Neutrophil (primary cell): ENCODE data around the gene FOXC2.

Experiments used
- H3K27ac ChIP-seq: fragments of 200-600 bp; sonication (generic); 2 replicates; pipeline ENCODE4 v1.5.1; 2016; ENCODE audit warnings: mild to moderate bottlenecking, moderate library complexity
- H3K27me3 ChIP-seq: fragments of 200-600 bp; sonication (generic); 2 replicates; pipeline ENCODE4 v1.6.0; 2016; ENCODE audit warnings: mild to moderate bottlenecking
- H3K36me3 ChIP-seq: fragments of 200-600 bp; sonication (generic); 2 replicates; pipeline ENCODE4 v1.5.1; 2017
- H3K4me1 ChIP-seq, 2 experiments: fragments of 200-600 bp in 1 of 2; sonication (generic) in 1 of 2; 1 replicate in 1 of 2; 2 replicates in 1 of 2; pipeline versions ENCODE4 v1.5.1 to v1.6.1; 2013 to 2016; ENCODE audit warnings: low read depth in 1 of 2, low read length in 1 of 2, mild to moderate bottlenecking in 1 of 2, moderate library complexity in 1 of 2; ENCODE audit not compliant: control insufficient read depth in 1 of 2, insufficient read depth in 1 of 2
- H3K4me3 ChIP-seq, 2 experiments: fragments of 200-600 bp in 1 of 2; sonication (generic) in 1 of 2; 1 replicate in 1 of 2; 2 replicates in 1 of 2; pipeline ENCODE4 v1.5.1; 2013 to 2016; ENCODE audit warnings: low read depth in 1 of 2, low read length in 1 of 2, mild to moderate bottlenecking in 1 of 2, moderate library complexity in 1 of 2
- H3K9me3 ChIP-seq: fragments of 200-600 bp; sonication (generic); 2 replicates; pipeline ENCODE4 v1.5.1; 2016
- TF ChIP-seq, protein P1 (sequence below): fragments of 200-600 bp; sonication (generic); IDR thresholded peaks from 2 replicates; pipeline ENCODE4 v1.5.1; 2016; ENCODE audit warnings: antibody characterized with exemption

The FOXC2 gene

DNA sequence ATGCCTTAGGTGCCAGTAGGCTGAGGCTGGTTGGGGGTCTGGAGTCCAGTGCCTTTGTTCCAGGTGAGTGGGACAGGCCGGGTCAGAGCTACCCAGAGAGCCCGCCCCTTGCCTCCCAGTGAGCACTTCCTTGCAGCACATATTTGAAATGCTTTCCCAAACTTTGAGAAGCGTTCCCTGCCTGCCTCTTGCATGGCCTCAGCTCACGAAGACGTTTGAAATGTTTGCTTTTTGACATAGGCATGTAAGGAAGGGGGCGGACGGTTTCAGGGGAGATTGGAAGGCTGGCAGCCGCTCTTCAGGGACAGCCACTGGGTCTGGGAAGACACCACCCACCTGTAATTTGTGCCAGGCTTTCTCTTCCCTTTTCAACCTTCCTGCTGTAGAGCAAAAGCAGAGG, 6.6 kb downstream of the FOXC2 start:
- no peaks in the 10 kb centered on the region for H3K36me3 ChIP-seq
- no peak overlapping the region for H3K27ac ChIP-seq
- H3K4me1 ChIP-seq = peaks cover 10 to 12% of the 10 kb centered on the region in 2 experiments
- TF ChIP-seq, protein P1, sequence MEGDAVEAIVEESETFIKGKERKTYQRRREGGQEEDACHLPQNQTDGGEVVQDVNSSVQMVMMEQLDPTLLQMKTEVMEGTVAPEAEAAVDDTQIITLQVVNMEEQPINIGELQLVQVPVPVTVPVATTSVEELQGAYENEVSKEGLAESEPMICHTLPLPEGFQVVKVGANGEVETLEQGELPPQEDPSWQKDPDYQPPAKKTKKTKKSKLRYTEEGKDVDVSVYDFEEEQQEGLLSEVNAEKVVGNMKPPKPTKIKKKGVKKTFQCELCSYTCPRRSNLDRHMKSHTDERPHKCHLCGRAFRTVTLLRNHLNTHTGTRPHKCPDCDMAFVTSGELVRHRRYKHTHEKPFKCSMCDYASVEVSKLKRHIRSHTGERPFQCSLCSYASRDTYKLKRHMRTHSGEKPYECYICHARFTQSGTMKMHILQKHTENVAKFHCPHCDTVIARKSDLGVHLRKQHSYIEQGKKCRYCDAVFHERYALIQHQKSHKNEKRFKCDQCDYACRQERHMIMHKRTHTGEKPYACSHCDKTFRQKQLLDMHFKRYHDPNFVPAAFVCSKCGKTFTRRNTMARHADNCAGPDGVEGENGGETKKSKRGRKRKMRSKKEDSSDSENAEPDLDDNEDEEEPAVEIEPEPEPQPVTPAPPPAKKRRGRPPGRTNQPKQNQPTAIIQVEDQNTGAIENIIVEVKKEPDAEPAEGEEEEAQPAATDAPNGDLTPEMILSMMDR = no peak
- no peak overlapping the region for H3K4me3 ChIP-seq
- peaks cover 100% of the 10 kb centered on the region for H3K27me3 ChIP-seq
- no peaks in the 10 kb centered on the region for H3K9me3 ChIP-seq

DNA sequence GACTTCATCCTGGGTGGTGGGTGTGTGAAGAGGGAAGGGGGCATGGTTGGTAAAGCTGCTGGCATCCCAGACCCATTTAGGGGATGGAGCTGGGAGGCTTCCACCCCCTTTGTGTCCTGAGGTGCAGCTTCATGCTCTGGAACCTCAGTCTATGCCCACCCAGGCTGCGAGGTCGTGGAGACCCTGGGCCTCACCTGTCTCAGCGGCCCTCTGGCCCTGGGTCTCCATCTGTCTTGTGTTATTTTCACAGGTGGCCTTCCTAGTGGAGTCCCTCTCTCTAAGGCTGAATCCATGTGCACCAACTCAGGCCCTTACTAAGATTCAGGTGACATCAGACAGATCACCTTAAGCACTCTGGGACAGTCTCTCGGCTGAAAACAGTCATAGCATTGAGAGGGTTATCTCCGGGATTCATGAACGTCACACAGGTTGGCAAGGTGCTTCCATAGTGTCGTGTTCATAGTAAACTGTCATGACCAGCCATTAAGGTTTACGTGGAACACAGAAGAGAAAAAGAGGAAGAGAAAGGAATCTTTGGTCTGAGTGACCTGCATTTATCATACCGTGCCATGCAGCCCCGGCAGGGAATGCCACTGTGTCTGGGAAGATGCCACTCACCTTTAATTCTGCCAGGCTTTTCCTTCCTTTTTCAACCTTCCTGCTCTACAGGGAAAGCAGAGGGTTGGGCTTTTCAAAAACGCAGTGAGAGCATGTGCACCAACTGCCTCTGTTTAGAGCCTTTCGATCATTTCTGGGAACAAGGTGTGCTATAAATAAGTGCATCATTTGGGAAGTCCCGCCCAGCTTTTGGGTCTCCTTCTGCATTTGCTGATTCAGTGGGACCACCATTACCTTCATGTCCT, 7.2 kb downstream of the FOXC2 start:
- Histone ChIP-seq H3K4me3 (no peak overlapping the region), H3K27ac (no peak overlapping the region), H3K4me1 (peaks cover 10 to 12% of the 10 kb centered on the region in 2 experiments), H3K27me3 (peaks cover 100% of the 10 kb centered on the region), H3K9me3 (no peaks in the 10 kb centered on the region), H3K36me3 (no peaks in the 10 kb centered on the region)
- TF ChIP-seq, protein P1 = no peak

DNA sequence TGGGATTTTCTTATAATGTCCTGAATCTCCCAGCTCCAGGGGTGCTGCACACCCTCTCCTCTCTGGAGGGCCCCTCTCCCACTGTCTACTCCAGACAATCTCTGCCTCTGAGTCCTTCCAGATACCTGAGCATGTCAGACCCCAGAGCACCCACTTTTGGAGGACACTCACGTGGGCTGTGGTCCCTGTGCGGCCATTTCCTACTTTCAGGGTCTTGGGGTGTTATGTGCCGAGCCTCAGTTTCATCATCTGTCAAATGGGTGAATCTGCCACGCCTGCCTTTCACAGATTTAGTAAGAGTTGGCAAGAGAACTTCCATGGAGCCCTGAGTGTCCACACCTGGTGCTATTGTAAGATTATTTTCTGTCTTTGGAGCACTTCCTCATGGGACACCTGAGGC, 8.0 kb downstream of the FOXC2 start:
- H3K27ac ChIP-seq = no peak overlapping the region
- H3K4me1 ChIP-seq = peaks cover 10 to 12% of the 10 kb centered on the region in 2 experiments
- H3K9me3 ChIP-seq = no peaks in the 10 kb centered on the region
- H3K27me3 ChIP-seq = peaks cover 100% of the 10 kb centered on the region
- H3K36me3 ChIP-seq = no peaks in the 10 kb centered on the region
- H3K4me3 ChIP-seq = no peak overlapping the region
- TF ChIP-seq, protein P1 = no peak

DNA sequence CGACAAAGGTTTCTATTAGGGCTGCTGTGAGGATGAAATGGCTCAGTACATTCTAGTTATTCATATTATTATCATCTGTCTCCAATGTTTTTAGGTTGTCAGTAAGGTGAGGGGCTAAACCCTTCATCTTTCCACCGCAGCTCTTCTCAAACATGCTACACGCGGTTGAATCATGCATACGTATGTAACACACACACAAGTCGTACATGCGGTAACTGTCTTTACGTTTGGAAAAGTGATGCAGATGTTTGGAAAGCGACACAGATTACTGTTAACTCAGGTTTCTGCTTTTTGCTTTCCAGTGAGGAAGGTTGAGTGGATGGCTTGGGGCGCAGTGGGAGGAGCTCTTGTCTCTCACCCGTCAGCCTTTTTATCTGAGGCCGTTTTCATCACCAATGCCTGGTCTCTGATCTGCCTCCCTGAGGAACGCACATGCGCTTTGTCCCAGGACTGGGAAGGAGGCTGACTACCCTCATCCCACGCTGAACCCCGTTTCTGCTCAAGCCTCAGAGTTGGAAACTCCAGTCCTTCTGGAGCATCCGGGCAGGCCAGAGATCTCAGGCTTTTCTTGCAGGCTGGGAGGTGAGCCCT, 8.6 kb downstream of the FOXC2 start:
- no peak overlapping the region for H3K4me3 ChIP-seq
- no peaks in the 10 kb centered on the region for H3K9me3 ChIP-seq
- H3K4me1 ChIP-seq = peaks cover 10 to 12% of the 10 kb centered on the region in 2 experiments
- H3K27me3 ChIP-seq = peaks cover 100% of the 10 kb centered on the region
- no peak overlapping the region for H3K27ac ChIP-seq
- TF ChIP-seq, protein P1 = no peak
- H3K36me3 ChIP-seq = no peaks in the 10 kb centered on the region

DNA sequence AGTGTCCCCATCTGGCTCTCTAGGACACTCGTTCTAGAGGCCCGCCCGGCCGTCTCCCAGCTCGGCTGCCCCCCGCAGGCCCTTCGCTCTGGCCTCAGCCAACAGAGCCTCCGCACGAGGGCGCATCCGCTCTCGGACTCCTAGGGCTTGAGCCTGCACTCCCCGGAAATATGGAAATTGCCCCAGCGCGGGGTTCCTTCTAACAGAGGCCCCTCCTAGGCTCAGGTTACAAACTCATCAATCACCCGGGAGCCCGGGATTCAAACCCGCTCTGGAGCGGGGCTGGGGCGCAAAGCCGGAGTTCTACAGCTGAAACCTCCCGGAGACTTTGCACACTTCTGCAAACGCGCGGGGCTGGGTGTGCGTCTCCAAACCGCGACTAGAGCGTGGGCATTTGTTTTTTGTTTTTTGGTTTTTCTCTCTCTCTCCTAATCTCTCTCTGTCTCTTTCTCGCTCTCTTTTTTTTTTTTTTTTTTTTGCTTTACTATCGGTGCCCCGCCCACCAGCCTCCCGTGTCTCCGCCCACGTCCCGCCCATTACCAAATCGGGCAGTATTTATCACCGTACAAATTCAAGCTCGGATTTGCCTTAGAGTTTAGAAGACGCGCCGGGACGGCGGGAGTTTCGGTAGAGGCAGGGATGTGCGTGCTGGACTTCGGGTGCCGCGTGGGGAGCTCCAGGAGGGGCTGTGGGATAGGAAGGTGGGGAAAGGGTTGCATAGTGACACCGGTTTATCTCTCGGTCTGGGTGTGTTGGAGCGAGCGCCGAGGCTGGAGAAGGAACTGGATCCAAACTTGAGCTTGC, 9.3 kb downstream of the FOXC2 start:
- H3K36me3 ChIP-seq = no peaks in the 10 kb centered on the region
- H3K4me3 ChIP-seq = peak overlapping the region; percentile 30 to 54
- H3K27me3 ChIP-seq = peaks cover 100% of the 10 kb centered on the region
- no peak overlapping the region for H3K27ac ChIP-seq
- no peaks in the 10 kb centered on the region for H3K9me3 ChIP-seq
- TF ChIP-seq, protein P1 = no peak
- H3K4me1 ChIP-seq = peaks cover 10 to 12% of the 10 kb centered on the region in 2 experiments
